ENCODE results near the gene MYLK3.

MYLK3 gene

GRCh38 chr16:46757339-46758050 is 9.4 kb upstream of the MYLK3 start:
- DNase-seq: peak; percentile 29

- DNase-seq: no peak
Measured at GRCh38 chr16:46756772-46757171, 8.6 kb upstream of the MYLK3 start.

GRCh38 chr16:46753015-46753414 is 4.9 kb upstream of the MYLK3 start:
- DNase-seq: no peak

- DNase-seq: no peak
Measured at GRCh38 chr16:46751381-46751780, 3.2 kb upstream of the MYLK3 start.

- no peak for DNase-seq
Measured at GRCh38 chr16:46748775-46749705, 896 bp upstream of the MYLK3 start.

- no peak for DNase-seq
Measured at GRCh38 chr16:46746821-46747776, 1.0 kb downstream of the MYLK3 start.

GRCh38 chr16:46745617-46746016 is 2.5 kb downstream of the MYLK3 start:
- DNase-seq: no peak

- DNase-seq: no peak
Measured at GRCh38 chr16:46743232-46743719, 4.9 kb downstream of the MYLK3 start.

- DNase-seq: no peak
Measured at GRCh38 chr16:46739934-46740333, 8.2 kb downstream of the MYLK3 start.

GRCh38 chr16:46737621-46738214 is 10.4 kb downstream of the MYLK3 start:
- no peak for DNase-seq

- no peak for DNase-seq
Measured at GRCh38 chr16:46736695-46737094, 11.4 kb downstream of the MYLK3 start.

GRCh38 chr16:46733319-46733830 is 14.8 kb downstream of the MYLK3 start:
- DNase-seq: no peak

- DNase-seq: no peak
Measured at GRCh38 chr16:46732561-46732960, 15.6 kb downstream of the MYLK3 start.

GRCh38 chr16:46731691-46732555 is 16.2 kb downstream of the MYLK3 start:
- DNase-seq: no peak

GRCh38 chr16:46730801-46731690 is 17.1 kb downstream of the MYLK3 start:
- DNase-seq: no peak

- DNase-seq: no peak
Measured at GRCh38 chr16:46730126-46730525, 18.0 kb downstream of the MYLK3 start.

- no peak for DNase-seq
Measured at GRCh38 chr16:46729326-46729995, 18.7 kb downstream of the MYLK3 start.

- DNase-seq: no peak
Measured at GRCh38 chr16:46728806-46729205, 19.3 kb downstream of the MYLK3 start.

- no peak for DNase-seq
Measured at GRCh38 chr16:46727630-46728029, 20.5 kb downstream of the MYLK3 start.

Measured in NCI-H2029 treated with DMSO at 0.1 percent for 48 hours (cell line).